Measurements from ENCODE around the gene BMP6. TPM values are rescaled to one million over a fixed set of nuclear protein-coding genes. Genes with fewer than 3 reads are reported as not detected.
"Not testable (repeated sequence)": the region's sequence is repeated elsewhere in the genome, so short reads cannot be mapped to it uniquely, and the experiment has no call there.

The BMP6 gene
- total RNA-seq, 1 experiment from 2014 or later: not detected

GRCh38 chr6:7882505-7883257, 156.8 kb downstream of the BMP6 start:
- DNase-seq (ENCODE audit: low spot score): no peak

- DNase-seq (ENCODE audit: low spot score): no peak
These were observed 157.5 kb downstream of the BMP6 start for GRCh38 chr6:7883381-7883780.

GRCh38 chr6:7886132-7886531, 160.2 kb downstream of the BMP6 start:
- DNase-seq (ENCODE audit: low spot score): no peak

- no peak for DNase-seq (ENCODE audit: low spot score)
These were observed 161.5 kb downstream of the BMP6 start for GRCh38 chr6:7887278-7887991.

GRCh38 chr6:7888587-7889357, 162.9 kb downstream of the BMP6 start:
- no peak for DNase-seq (ENCODE audit: low spot score)

GRCh38 chr6:7891078-7891872, 165.4 kb downstream of the BMP6 start:
- no peak for DNase-seq (ENCODE audit: low spot score)

- not testable (repeated sequence) for DNase-seq (ENCODE audit: low spot score)
These were observed 166.5 kb downstream of the BMP6 start for GRCh38 chr6:7892367-7892766.

GRCh38 chr6:7893342-7893741, 167.4 kb downstream of the BMP6 start:
- DNase-seq (ENCODE audit: low spot score): no peak

- DNase-seq (ENCODE audit: low spot score): no peak
These were observed 168.6 kb downstream of the BMP6 start for GRCh38 chr6:7894262-7895124.

- DNase-seq (ENCODE audit: low spot score): no peak
These were observed 169.2 kb downstream of the BMP6 start for GRCh38 chr6:7895125-7895423.

- DNase-seq (ENCODE audit: low spot score): no peak
These were observed 170.6 kb downstream of the BMP6 start for GRCh38 chr6:7896465-7896987.

- no peak for DNase-seq (ENCODE audit: low spot score)
These were observed 171.7 kb downstream of the BMP6 start for GRCh38 chr6:7897461-7898192.

- not testable (repeated sequence) for DNase-seq (ENCODE audit: low spot score)
These were observed 172.3 kb downstream of the BMP6 start for GRCh38 chr6:7898193-7898586.

- peak; percentile 32 for DNase-seq (ENCODE audit: low spot score)
These were observed 173.4 kb downstream of the BMP6 start for GRCh38 chr6:7899101-7899888.

- no peak for DNase-seq (ENCODE audit: low spot score)
These were observed 174.0 kb downstream of the BMP6 start for GRCh38 chr6:7899889-7900213.

- no peak for DNase-seq (ENCODE audit: low spot score)
These were observed 174.7 kb downstream of the BMP6 start for GRCh38 chr6:7900621-7901020.

GRCh38 chr6:7901056-7901455, 175.2 kb downstream of the BMP6 start:
- DNase-seq (ENCODE audit: low spot score): no peak

- no peak for DNase-seq (ENCODE audit: low spot score)
These were observed 175.9 kb downstream of the BMP6 start for GRCh38 chr6:7901780-7902179.

- DNase-seq (ENCODE audit: low spot score): no peak
These were observed 176.3 kb downstream of the BMP6 start for GRCh38 chr6:7902221-7902620.
